NCI-H345 treated with DMSO at 0.1 percent for 48 hours (cell line): ENCODE data around the gene CDC14A.
A peak's percentile ranks its signal among the peaks of the same experiment; 100 is the strongest.
"Not testable (repeated sequence)": the region's sequence is repeated elsewhere in the genome, so short reads cannot be mapped to it uniquely, and the experiment has no call there.

ENCODE experiments used
- DNase-seq: peaks from one replicate; lab custom pipeline; 2025; ENCODE audit not compliant: unreplicated experiment; lab: John Stamatoyannopoulos, UW

The CDC14A gene, protein sequence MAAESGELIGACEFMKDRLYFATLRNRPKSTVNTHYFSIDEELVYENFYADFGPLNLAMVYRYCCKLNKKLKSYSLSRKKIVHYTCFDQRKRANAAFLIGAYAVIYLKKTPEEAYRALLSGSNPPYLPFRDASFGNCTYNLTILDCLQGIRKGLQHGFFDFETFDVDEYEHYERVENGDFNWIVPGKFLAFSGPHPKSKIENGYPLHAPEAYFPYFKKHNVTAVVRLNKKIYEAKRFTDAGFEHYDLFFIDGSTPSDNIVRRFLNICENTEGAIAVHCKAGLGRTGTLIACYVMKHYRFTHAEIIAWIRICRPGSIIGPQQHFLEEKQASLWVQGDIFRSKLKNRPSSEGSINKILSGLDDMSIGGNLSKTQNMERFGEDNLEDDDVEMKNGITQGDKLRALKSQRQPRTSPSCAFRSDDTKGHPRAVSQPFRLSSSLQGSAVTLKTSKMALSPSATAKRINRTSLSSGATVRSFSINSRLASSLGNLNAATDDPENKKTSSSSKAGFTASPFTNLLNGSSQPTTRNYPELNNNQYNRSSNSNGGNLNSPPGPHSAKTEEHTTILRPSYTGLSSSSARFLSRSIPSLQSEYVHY

DNA sequence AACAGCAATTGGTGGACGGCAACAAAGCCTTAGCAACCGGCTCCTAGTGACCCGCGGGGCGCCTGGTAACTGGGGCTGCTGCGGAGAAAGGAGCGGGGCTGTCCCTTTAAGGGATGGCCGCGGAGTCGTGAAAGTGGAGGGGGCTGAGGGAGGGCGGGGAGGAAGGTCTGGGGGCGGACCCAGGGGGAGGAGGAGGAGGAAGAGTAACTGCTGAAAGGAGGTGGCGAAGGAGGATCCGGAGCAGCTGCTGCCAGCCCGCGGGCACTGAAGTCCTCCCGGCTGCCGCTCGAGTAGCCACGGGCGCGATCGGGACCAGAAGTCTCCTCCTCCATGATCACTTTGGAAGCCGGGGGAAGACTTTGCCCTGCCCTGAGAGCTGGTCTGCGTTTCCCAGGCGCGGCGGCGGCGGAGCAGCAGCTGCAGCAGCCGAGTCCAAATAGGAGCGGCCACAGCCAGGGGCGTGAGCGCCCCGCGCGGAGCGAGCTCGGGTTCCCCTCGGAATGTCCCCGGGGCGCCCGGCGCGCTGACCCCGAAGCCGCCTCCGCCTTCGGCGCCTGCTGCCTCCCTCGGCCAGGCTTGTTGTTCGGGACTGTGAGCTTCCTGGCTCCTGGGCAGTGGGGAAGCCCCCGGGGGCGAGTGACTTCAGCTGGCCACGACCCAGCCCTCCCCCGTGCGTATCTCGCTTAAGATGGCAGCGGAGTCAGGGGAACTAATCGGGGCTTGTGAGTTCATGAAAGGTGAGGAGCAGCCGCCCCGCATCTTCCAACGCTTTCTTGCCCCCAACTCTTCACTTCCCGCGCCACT is at the start of gene CDC14A:
CDC14A (plus strand) TSS at position 240 of the 804 bp plus-strand sequence; CDS start at position 689, 449 bp downstream.
- peak; percentile 95 for DNase-seq

DNA sequence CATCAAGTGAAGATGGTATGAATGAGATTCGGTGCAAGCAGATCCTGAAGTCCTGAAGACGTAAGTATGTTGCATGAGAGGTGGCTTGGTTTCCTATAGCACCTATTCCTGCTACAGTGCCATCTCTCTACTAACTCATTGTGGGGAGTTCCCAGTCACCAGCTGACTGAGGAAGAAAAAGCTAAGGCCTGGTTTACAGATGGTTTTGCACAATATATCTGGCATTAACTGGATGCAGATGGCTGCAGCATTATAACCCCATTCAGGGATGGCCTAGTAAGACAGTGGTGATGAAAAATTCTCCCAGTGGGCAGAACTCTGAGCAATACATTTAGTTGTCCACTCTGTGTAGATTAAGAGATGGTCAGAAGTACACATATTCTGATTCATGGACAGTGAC is 49.6 kb upstream of the CDC14A start:
- DNase-seq = no peak

DNA sequence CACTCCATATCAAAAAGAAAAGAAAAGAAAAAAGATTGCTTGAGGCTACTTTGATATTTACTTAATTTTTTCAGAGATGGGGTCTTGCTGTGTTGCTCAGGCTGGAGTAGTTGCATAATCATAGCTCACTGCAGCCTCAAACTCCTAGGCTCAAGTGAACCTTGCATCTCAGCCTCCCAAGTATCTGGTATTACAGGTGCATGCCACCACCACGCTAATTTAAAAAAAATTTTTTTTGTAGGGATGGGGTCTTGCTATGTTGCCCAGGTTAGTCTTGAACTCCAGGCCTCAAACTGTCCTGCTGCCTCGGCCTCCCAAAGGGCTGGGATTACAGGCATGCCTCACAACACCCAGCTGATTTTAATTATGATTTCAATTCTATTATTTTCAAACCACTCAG is 48.1 kb upstream of the CDC14A start:
- no peak for DNase-seq

DNA sequence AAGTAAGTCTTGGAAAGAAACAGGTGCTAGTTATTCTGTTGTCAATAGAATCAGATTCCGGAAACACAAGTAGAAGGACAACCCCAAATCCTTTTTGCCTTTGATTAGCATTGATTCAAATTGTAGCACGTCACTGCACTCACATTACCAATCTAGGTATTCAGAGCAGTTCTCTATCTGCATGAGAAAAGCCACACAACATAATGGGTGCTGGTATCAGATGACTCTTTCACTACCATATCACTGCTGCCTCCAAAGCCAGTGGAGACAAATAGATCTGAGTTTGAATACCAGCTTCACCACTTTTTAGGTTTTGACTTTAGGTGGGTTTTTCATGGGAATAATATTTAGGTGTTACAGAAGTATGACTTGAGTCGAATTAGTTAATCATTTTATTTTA is 47.4 kb upstream of the CDC14A start:
- no peak for DNase-seq

DNA sequence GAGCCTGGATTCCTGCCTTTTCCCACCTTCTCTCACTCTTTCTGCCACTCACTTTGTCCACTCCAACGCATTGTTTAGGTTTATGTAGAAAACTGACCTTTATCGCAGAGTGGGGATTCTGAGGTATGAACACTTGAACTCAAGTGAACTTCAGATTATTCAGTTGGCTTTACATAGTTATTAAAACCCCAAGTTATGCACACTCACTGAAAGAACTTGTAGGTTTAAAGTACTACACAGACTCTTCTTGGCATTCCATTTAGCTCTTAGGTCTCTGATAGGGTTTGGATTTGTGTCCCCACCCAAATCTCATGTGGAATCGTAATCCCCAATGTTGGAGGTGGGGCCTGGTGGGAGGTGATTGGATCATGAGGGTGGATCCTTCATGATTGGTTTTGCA is 46.4 kb upstream of the CDC14A start:
- no peak for DNase-seq

DNA sequence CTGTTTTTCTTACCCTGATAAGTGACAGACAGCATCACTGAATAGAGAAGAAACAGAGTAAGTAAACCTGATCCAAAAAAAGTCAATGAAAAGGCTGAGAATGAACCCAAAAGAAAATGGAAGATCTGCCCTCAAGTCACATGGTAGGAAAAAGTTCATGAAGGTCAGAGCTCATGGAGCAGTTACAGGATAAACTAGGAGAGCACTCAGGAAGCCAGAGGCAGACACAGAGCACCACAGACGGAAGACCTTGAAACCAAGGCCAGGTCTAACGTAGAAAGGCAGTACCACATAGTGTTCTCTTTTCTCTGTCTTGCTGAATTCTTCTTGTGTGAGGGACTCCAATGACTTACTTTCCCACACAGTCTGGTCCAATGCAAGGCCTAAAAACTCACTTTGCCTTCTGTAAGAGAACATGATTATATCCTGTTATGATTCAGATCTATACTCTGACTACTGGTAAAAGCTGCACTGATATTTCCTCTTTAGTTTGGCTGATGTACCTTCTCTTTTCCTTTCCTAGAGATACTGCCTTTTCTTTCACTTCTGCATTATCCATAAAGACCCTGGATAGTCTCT is 45.5 kb upstream of the CDC14A start:
- DNase-seq = no peak

DNA sequence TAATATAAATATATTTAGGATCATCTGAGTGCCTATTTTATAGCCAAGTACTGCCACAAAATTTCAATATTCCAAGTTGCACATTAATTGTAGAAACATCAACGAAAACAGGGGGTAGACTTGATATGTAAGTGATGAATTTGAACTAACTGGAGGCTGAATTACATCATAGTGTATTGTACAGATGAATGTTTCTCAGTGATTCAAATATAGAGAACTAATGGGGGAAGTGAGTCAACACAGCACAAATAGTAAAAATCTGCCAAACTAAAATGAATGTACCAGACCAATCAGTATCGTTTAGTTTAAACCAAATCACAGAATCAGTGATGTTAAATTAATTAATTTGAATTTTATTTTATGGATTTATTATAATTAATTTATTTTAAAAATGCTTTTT is 43.5 kb upstream of the CDC14A start:
- no peak for DNase-seq

DNA sequence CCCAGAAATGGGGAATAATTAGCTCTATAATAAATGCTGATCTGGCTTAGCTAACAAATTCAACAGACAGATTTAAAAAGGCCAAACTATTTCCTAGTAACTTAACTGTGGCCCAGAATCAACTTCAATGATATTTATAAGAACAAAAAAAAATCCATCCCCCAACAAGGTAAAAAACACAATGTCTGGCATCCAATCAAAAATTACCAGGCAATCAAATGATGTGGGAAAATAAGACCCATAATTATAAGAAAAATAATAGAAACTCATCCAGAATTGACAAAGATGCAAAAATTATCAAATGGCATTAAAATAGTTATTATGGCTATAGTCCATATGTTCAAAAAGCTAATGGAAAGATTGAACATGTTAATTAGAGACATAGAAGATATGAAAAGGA is 42.4 kb upstream of the CDC14A start:
- DNase-seq = no peak

DNA sequence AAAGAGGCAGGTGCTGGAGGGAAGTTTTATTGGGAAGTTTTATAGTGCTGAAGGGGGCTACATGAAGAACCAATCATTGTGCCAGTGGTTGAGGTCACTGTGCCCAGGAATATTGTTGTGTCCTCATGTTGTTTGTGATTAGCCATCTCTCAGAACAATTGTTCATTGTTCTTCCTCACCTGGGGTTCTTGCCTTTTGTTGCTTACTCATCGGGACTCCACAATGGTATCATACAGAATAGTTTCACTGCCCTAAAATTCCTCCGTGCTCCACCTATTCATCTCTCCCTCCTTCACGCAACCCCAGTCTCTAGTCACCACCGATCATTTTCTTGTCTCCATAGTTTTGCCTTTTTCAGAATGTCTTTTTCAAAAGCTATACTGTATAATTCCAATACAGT is 38.9 kb upstream of the CDC14A start:
- DNase-seq = no peak

DNA sequence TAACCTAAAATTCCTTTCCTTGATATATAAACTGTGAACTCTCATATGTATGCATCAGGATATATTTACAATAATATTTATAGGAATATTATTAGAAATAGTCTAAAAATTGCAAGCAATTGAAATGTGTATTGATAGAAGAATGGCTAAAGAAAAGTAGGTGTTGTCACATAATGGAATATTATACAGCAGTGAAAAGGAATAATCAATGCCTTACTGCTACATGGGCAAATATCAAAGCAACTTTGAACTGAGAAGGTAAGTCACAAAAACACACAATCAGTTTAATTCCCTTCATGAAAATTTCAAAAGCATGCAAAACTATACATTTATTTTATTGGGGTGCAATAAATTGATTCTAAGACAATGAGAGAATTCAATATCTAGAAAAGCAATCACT is 35.7 kb upstream of the CDC14A start:
- no peak for DNase-seq

DNA sequence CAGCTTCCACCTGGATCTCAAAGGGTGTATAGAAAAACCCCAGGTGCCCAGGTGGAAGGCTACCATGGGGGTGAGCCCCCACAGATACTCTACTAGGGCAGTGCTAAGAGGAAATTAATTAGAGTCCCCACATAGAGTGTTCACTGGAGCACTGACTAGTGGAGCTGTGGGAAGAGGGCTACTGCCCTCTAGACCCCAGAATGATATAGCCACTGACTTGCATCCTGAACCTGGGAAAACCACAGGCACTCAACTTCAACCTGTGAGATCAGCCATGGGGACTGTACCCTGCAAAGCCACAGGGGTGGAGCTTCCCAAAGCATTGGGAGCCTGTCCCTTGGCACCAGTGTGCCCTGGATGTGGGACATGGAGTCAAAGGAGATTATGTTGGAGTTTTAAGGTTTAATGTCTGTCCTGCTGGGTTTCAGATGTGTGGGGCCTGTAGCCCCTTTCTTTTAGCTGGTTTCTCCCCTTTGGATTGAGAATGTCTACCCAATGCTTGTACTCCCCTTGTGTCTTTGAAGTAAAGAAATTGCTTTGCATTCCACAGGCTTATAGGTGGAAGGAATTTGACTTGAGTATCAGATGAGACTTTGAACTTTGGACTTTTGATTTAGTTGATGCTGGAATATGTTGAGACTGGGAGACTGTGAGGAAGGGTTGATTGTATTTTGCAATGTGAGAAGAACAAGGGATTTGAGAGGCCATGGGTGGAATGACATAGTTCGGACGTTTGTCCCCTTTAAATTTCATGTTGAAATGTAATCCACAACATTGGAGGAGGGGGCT is 31.8 kb upstream of the CDC14A start:
- no peak for DNase-seq

DNA sequence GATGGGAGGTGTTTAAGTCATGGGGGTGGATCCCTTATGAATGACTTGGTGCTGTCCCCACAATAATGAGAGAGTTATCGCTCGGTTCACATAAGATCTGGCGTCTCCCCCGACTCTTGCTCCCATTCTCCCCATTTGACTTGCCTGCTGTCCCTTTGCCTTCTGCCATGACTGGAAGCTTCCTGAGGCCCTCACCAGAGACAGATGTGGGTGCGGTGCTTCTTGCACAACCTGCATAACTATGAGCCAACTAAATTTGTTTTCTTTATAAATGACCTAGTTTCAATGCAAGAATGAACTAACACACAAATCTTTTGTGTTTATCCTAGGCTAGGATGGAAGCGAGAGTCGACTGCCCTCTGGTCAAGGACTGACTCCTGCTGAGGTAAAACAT is 31.2 kb upstream of the CDC14A start:
- no peak for DNase-seq

DNA sequence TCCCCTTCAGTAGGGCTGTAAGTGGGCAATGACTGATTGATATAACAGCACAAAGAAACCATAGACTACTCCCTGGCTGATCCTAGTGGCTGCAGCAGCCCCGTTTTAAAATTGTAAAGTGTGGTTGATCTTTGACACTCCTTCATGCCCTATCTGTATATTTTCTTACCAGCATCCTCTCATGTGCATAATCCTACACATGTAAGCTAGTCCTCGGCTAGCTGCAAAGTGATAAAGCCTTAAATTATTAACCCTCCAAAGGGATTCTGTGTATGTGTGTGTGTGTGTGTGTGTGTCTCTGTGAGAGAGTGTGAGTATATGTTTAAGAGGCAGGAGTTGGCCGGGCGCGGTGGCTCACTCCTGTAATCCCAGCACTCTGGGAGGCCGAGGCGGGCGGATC is 30.8 kb upstream of the CDC14A start:
- DNase-seq = no peak

DNA sequence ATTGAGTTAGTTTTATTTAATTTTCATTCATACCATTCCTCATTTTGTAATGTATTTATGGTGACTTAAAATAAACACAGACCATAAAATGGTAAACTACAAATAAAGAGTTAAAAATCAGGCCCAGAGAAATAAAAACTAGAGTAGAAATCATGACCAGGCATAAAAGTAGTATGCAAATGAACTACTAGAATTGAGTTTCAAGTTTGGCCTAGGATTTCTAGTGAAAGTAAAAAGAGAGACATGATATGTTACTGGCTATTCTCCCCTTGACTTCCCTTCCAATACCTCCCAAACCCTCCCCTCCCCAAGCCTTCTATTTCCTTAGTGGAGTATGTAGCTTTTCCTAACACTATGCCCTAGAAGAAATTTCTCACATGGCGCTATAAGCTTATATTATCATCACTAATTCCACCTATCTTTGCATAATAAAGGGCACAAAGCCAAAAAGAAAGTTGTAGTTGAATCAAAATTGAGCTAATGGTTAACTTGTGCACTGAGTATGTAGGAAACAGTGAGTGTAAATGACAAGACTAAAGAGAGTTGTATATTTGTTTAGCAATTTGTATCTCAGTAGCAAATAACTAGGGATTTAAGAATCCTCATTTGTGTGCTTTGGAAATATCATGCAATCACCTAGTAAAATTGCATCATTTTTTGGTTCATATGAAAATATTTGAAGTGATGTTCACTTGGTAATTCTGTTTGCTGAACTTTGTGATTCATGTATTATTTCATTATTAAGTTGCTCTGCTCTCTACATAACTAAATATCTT is 29.7 kb upstream of the CDC14A start:
- no peak for DNase-seq

DNA sequence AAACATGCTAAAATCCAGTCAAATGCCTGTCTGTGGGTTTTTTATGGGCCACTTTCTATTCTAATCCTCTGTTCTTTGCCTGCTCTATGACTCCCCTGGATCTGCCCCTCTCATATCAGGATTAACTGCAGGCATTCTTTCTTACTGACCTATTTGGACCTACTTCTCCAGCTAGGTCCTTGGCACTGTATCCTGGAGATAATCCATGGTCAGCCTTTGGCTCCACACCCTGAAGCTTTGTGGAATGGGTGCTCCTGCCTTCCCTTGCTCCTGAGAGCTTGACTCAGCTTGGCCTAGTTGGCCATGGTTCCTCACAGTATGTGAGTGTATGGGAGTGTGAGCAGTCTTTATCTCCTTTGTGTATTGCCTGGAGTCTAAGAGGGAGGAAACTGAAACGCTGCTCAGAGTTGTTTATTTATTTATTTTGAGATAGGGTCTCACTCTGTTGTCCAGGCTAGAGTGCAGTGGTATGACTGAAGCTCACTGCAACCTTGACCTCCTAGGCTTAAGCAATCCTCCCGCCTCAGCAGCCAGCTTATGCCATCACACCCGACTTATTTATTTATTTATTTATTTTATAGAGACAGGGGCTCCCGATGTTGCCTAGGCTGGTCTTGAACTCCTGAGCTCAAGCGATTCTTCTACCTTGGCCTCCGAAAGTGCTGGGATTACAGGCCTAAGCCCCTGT is 28.7 kb upstream of the CDC14A start:
- no peak for DNase-seq

DNA sequence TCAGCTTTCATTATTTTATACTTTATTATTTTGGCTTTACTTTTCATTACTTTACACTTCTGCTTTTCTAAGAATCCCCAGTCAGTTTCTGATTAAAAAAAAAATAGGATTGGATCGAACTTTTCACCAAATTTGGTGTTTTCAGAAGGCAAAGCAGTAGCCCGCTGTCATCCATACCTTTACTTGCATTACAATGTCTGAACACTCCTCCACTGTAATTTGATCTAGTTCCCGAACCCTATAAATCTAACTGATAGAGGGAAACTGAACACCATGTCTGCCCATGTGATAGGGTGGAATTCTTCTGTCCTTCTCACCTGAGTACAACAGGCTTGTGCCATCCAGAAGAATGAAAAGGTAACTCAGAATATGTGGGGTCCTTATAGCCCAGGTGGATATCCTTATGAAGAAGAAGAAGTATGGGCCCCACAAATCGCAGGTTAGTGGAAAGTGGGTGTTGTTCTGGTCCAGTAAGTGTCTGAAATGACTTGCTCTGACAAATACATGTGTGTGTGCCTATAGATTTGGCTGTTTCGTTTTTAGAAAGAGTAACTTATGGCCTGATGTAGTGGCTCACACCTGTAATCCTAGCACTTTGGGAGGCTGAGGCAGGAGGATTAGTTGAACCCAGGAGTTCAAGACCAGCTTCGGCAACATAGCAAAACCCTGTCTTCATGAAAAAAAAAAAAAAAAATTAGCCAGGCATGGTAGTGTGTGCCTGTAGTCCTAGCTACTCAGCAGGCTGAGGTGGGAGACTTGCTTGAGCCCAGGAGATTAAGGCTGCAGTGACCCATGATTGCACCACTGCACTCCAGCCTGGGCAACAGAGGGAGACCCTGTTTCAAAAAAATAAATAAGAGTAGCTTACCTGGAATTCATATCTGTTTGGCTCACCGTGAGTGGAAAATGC is 26.6 kb upstream of the CDC14A start:
- no peak for DNase-seq

DNA sequence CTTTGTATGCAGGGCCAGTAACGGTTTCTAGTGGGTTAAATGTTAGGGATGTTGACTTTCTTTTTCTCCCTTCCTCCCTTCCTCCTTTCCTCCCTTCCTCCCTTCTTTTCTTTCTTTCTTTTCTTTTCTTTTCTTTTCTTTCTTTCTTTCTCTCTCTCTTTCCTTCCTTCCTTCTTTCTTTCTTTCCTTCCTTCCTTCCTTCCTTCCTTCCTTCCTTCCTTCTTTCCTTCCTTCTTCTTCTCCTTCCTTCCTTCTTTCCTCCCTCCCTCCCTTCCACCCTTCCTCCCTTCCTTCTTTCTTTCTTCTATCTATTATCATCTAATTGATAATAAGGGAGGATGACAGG is 26.0 kb upstream of the CDC14A start:
- not testable (repeated sequence) for DNase-seq

DNA sequence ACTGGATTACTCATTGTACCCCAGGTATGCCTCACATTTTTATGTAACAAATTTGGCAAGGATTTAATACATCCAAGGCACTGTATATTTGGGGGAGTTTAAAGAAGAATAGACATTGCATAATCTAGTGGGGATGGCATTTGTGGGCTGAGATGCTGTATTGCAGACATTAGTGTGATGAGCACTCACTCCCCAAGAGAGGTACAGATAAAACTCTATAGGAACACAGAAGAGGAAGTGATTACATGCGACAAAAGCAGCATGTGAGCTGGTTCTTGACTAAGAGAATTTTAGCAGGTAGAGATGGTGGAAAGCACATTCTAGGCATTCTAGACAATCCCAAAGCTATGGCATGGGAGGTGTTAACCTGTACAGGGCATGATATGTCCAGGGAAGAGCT is 24.2 kb upstream of the CDC14A start:
- DNase-seq = no peak

DNA sequence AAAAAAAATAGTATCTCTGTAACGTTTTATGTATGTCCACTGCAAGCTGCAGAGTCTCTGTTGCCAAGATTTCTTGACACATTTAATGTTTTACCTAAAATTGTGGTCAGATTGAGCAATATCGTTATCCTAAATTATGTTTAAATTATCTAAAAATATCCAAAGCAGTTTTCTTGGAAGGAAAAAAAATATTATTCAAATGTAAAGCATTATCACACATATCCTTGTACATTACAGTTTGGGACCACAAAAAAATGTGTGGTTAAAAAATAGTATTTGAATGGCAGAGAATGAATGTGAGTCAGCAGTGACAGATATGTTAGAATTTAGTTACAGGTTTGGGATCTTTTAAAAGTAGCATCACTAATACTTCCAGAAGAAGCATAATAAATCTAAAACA is 21.2 kb upstream of the CDC14A start:
- DNase-seq = not testable (repeated sequence)
